Keratinocyte (primary cell): ENCODE data around the gene PAK3. TPM values are rescaled to one million over a fixed set of nuclear protein-coding genes. Genes with fewer than 3 reads are reported as not detected.

ENCODE experiments used
- DNase-seq: peaks from one replicate; pipeline ENCODE4 v3.0.0-alpha.2; 2011; ENCODE audit warnings: low read depth, missing footprints, low spot score
- FAIRE-seq: peaks from 2 replicates; lab custom pipeline; 2011; peaks lifted over from hg19 to GRCh38; lab: Jason Lieb, UNC
- H2AFZ ChIP-seq: 2 replicates; pipeline ENCODE4 v1.6.0; 2012; ENCODE audit warnings: low read length, control low read depth, inconsistent platforms; ENCODE audit not compliant: control insufficient read depth
- H3K27ac ChIP-seq: 2 replicates; pipeline ENCODE4 v1.5.1; 2011; ENCODE audit warnings: low read length; ENCODE audit not compliant: control insufficient read depth, insufficient read depth
- H3K27me3 ChIP-seq: 3 replicates; pipeline ENCODE4 v1.6.0; 2011; ENCODE audit warnings: low read length; ENCODE audit not compliant: control insufficient read depth, insufficient read depth; ENCODE audit errors: extremely low read depth
- H3K36me3 ChIP-seq, 2 experiments: 2 replicates in 1 of 2; 3 replicates in 1 of 2; pipeline ENCODE4 v1.5.1; 2011; ENCODE audit warnings: low read length in 2 of 2, mild to moderate bottlenecking in 1 of 2; ENCODE audit not compliant: control insufficient read depth in 2 of 2, insufficient read depth in 2 of 2; ENCODE audit errors: extremely low read depth in 1 of 2
- H3K4me1 ChIP-seq: 3 replicates; pipeline ENCODE4 v1.5.1; 2011; ENCODE audit warnings: low read length; ENCODE audit not compliant: control insufficient read depth, insufficient read depth; ENCODE audit errors: extremely low read depth
- H3K4me2 ChIP-seq: 3 replicates; pipeline ENCODE4 v1.6.0; 2011; ENCODE audit warnings: low read depth, low read length; ENCODE audit not compliant: control insufficient read depth, insufficient read depth; ENCODE audit errors: extremely low read depth
- H3K4me3 ChIP-seq, 3 experiments: fragments of 200-600 bp in 1 of 3; sonication (generic) in 1 of 3; 2 replicates in 2 of 3; 3 replicates in 1 of 3; pipeline ENCODE4 v1.5.1; 2011 to 2016; ENCODE audit warnings: low read length in 3 of 3, mild to moderate bottlenecking in 3 of 3, control low read depth in 2 of 3, inconsistent platforms in 1 of 3, low read depth in 1 of 3, mixed read lengths in 1 of 3, mixed run types in 1 of 3, moderate library complexity in 1 of 3; ENCODE audit not compliant: control insufficient read depth in 2 of 3, insufficient read depth in 2 of 3; ENCODE audit errors: extremely low read depth in 1 of 3
- H3K79me2 ChIP-seq: 2 replicates; pipeline ENCODE4 v1.6.0; 2012; ENCODE audit warnings: low read length; ENCODE audit not compliant: control insufficient read depth, insufficient read depth
- H3K9ac ChIP-seq: 3 replicates; pipeline ENCODE4 v1.6.0; 2011; ENCODE audit warnings: low read length; ENCODE audit not compliant: control insufficient read depth, insufficient read depth; ENCODE audit errors: extremely low read depth
- H3K9me1 ChIP-seq: 3 replicates; pipeline ENCODE4 v1.6.0; 2011; ENCODE audit warnings: low read length; ENCODE audit not compliant: control insufficient read depth, insufficient read depth; ENCODE audit errors: extremely low read depth
- H3K9me3 ChIP-seq: 2 replicates; pipeline ENCODE4 v1.5.1; 2012; ENCODE audit warnings: low read depth, low read length; ENCODE audit not compliant: control insufficient read depth
- H4K20me1 ChIP-seq: 3 replicates; pipeline ENCODE4 v1.6.0; 2011; ENCODE audit warnings: low read length; ENCODE audit not compliant: control insufficient read depth, insufficient read depth; ENCODE audit errors: extremely low read depth
- EZH2 ChIP-seq: IDR thresholded peaks from one replicate; pipeline ENCODE4 v1.6.1; 2012; ENCODE audit warnings: inconsistent platforms, mild to moderate bottlenecking, low read length, moderate library complexity
- dilution Hi-C: fragments of 300-500 bp; cut with MboI; formaldehyde crosslinking; loops from one replicate; pipeline ENCODE4 v1.7.0; 2020; ENCODE audit warnings: low sequenced_read_pairs; ENCODE audit not compliant: extremely low pct_ligation_motif_present
- polyA plus RNA-seq, 5 experiments: library from polyadenylated mRNA; depleted of rRNA in 3 of 5; stranded (reverse) in 3 of 5; stranded (forward) in 1 of 5; unstranded in 1 of 5; fragments of >200 nt; gene quantifications; 1 replicate in 1 of 5; 2 replicates in 3 of 5; 3 replicates in 1 of 5; pipeline versions ENCODE4 v1.2.1 to v1.2.3, GENCODE V29; 2011 to 2012; ENCODE audit warnings: missing spikeins in 2 of 5, low read depth in 1 of 5, low replicate concordance in 1 of 5
- TF ChIP-seq, protein P1 (sequence below), 3 experiments: IDR thresholded peaks in 1 of 3; conservative IDR thresholded peaks in 1 of 3; optimal IDR thresholded peaks in 1 of 3; 2 replicates in 2 of 3; 3 replicates in 1 of 3; pipeline versions ENCODE3 to v1.5.1; 2011; ENCODE audit warnings: low read length in 3 of 3, mild to moderate bottlenecking in 3 of 3, moderate library complexity in 2 of 3, control low read depth in 1 of 3, inconsistent platforms in 1 of 3; ENCODE audit not compliant: insufficient read depth in 2 of 3; ENCODE audit errors: extremely low read depth in 1 of 3

The PAK3 gene
- polyA plus RNA-seq, 1 donor (not counting 4 experiments of a cell fraction or from before 2014, with no cell fraction given) = 0.34 TPM

DNA sequence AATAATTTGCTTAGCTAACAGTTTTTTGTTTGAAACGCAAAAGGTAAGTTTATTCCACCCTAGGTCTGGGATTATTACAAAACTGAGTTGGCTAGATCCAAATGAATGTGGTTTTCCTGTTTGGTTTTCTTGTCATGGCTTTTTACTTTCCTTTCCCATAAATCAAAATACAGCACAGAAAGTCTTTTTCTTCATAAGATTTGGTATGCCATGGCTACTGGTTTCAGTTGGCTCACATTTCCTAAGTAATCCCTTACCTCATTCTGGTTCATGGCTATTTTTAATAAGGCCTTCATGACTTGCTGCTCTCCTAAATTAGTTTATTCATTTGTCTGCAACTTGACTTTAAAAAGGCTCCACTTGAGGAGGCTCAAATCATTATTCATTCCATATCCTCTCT, 12.9 kb upstream of the PAK3 start:
- H3K36me3 ChIP-seq = no peaks in the 10 kb centered on the region
- no peak for TF ChIP-seq EZH2
- TF ChIP-seq, protein P1, sequence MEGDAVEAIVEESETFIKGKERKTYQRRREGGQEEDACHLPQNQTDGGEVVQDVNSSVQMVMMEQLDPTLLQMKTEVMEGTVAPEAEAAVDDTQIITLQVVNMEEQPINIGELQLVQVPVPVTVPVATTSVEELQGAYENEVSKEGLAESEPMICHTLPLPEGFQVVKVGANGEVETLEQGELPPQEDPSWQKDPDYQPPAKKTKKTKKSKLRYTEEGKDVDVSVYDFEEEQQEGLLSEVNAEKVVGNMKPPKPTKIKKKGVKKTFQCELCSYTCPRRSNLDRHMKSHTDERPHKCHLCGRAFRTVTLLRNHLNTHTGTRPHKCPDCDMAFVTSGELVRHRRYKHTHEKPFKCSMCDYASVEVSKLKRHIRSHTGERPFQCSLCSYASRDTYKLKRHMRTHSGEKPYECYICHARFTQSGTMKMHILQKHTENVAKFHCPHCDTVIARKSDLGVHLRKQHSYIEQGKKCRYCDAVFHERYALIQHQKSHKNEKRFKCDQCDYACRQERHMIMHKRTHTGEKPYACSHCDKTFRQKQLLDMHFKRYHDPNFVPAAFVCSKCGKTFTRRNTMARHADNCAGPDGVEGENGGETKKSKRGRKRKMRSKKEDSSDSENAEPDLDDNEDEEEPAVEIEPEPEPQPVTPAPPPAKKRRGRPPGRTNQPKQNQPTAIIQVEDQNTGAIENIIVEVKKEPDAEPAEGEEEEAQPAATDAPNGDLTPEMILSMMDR (optimal IDR thresholded peaks at IDR 0.05 in 1 of 3, IDR thresholded peaks at IDR 0.05 in 1 of 3, conservative IDR thresholded peaks at IDR 0.05 in 1 of 3; ENCODE audit: extremely low read depth in 1 of 3, insufficient read depth in 2 of 3, low read length in 3 of 3) = no peak
- H4K20me1 ChIP-seq = no peaks in the 10 kb centered on the region
- dilution Hi-C loops = no loop called here
- DNase-seq = no peak
- FAIRE-seq = no peak
- H3K9me1 ChIP-seq = no peaks in the 10 kb centered on the region
- H3K4me3 ChIP-seq = no peak overlapping the region
- no peaks in the 10 kb centered on the region for H3K79me2 ChIP-seq
- H3K27me3 ChIP-seq = peaks cover 11% of the 10 kb centered on the region
- H2AFZ ChIP-seq = no peak overlapping the region
- no peak overlapping the region for H3K4me2 ChIP-seq
- H3K9me3 ChIP-seq = no peaks in the 10 kb centered on the region
- no peak overlapping the region for H3K9ac ChIP-seq
- H3K4me1 ChIP-seq = no peaks in the 10 kb centered on the region
- H3K27ac ChIP-seq = no peak overlapping the region

DNA sequence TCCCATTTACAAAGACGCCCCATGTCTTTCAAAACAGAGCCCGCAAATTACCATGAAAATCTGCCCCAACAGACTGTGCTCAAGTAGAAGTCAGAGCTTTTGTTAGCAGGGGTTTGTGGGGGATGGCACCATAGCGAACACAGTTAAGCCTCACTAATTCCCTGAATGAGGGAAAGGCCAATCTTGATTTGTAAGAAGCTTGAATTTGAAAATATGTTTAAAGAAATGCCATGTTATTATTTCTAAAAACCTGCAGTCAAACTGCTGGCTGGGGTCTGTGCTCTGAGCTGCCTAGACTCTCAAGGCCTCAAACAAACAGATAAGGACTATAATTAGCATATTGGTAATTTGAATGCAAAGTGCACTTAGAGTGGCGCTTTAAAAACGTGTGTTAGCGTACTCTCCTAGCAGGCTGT, 9.4 kb upstream of the PAK3 start:
- Histone ChIP-seq H3K9me3 (no peaks in the 10 kb centered on the region), H3K4me3 (no peak overlapping the region), H4K20me1 (no peaks in the 10 kb centered on the region), H3K9me1 (no peaks in the 10 kb centered on the region), H2AFZ (no peak overlapping the region), H3K4me1 (no peaks in the 10 kb centered on the region), H3K4me2 (no peak overlapping the region), H3K79me2 (no peaks in the 10 kb centered on the region), H3K27me3 (peaks cover 13% of the 10 kb centered on the region), H3K36me3 (no peaks in the 10 kb centered on the region), H3K9ac (no peak overlapping the region), H3K27ac (no peak overlapping the region)
- TF ChIP-seq, protein P1 (optimal IDR thresholded peaks at IDR 0.05 in 1 of 3, IDR thresholded peaks at IDR 0.05 in 1 of 3, conservative IDR thresholded peaks at IDR 0.05 in 1 of 3; ENCODE audit: extremely low read depth in 1 of 3, insufficient read depth in 2 of 3, low read length in 3 of 3) = no peak
- TF ChIP-seq EZH2 = no peak
- DNase-seq (no peak), FAIRE-seq (no peak)
- dilution Hi-C loops = no loop called here
